Ectodermal cell (in vitro differentiated cells): ENCODE data around the gene HUWE1.
"Not testable (repeated sequence)": the region's sequence is repeated elsewhere in the genome, so short reads cannot be mapped to it uniquely, and the experiment has no call there.

Source experiments
- H3K27ac ChIP-seq: 2 replicates; pipeline ENCODE4 v1.7.0; 2013; ENCODE audit warnings: mild to moderate bottlenecking, low read depth, low read length; ENCODE audit not compliant: insufficient read depth, poor library complexity, severe bottlenecking
- H3K27me3 ChIP-seq: 2 replicates; pipeline ENCODE4 v1.7.0; 2013; ENCODE audit warnings: mild to moderate bottlenecking, low read length; ENCODE audit not compliant: insufficient read depth, control insufficient read depth, poor library complexity, severe bottlenecking
- H3K36me3 ChIP-seq: one replicate; pipeline ENCODE4 v1.7.0; 2013; ENCODE audit warnings: low read length; ENCODE audit not compliant: control insufficient read depth, insufficient read depth
- H3K4me1 ChIP-seq: one replicate; pipeline ENCODE4 v1.7.0; 2013; ENCODE audit warnings: low read length; ENCODE audit not compliant: control insufficient read depth, insufficient read depth
- H3K4me3 ChIP-seq: 2 replicates; pipeline ENCODE4 v1.7.0; 2013; ENCODE audit warnings: low read depth, low read length, control low read depth; ENCODE audit not compliant: insufficient read depth
- H3K9me3 ChIP-seq: 2 replicates; pipeline ENCODE4 v1.7.0; 2013; ENCODE audit warnings: mild to moderate bottlenecking, low read length, moderate library complexity; ENCODE audit not compliant: control insufficient read depth
- WGBS, 2 experiments: methylation state at CpG; one replicate each; pipeline ENCODE4 v1.1.7; 2013; ENCODE audit warnings: missing lambda C conversion rate in 2 of 2; 5-methylcytosine and 5-hydroxymethylcytosine counted together

Gene HUWE1

GRCh38 chrX:53547668-53548067, 138.9 kb downstream of the HUWE1 start:
- H3K4me1 ChIP-seq: no peaks in the 10 kb centered on the region

DNA sequence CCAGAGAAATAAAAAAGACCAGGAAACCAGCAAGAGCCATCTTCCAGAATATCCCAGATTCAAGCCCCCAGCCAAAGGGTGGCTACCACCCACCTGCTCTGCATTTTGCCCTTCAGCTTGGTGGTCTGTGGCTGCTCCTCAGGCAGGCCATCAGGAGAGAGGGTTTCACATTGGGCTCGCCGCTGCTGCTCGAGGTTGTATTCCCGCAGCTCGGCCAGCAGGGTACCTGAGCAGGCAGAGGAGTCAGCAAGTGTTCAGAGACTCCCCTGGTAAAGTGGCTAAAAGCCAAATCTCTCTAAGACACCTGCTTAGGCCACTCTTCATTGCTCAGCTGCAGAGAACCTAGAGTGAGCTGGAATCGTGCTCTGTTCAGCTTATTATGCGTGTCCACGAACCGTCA, 141.6 kb downstream of the HUWE1 start:
- Histone ChIP-seq H3K36me3 (peaks cover 32% of the 10 kb centered on the region), H3K4me1 (no peaks in the 10 kb centered on the region), H3K27ac (no peak overlapping the region), H3K4me3 (no peak overlapping the region), H3K9me3 (no peaks in the 10 kb centered on the region), H3K27me3 (no peaks in the 10 kb centered on the region)
- 91 to 95% methylated on average over 9 of the region's 9 CpGs for WGBS, 2 experiments

More at GRCh38 chrX:53547668-53548067, 138.9 kb downstream of the HUWE1 start:
- Histone ChIP-seq H3K36me3 (peaks cover 48% of the 10 kb centered on the region), H3K4me3 (no peak overlapping the region), H3K9me3 (no peaks in the 10 kb centered on the region), H3K27me3 (no peaks in the 10 kb centered on the region), H3K27ac (no peak overlapping the region)
- WGBS, 2 experiments: 95 to 96% methylated on average over 12 of the region's 12 CpGs

DNA sequence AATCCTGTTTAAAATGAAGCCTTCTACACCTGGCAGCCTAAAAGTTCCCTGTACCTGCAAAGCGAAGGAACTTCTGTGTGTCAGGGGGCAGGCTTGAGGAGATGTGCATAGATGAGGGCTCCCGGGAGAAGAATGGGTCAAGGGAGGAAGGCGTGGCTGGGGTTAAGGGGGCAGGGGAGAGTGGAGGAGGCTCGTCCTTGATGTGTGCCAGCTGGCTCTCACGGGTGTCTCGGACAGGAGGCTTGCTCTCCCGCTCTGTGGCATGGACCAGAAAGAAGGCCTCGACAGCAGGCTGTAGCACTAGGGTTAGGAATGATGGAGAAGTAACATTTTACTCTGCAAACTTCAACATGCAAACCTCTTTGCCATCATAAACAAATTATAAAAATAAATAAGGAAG, 147.7 kb downstream of the HUWE1 start:
- H3K27me3 ChIP-seq: no peaks in the 10 kb centered on the region
- no peak overlapping the region for H3K27ac ChIP-seq
- no peak overlapping the region for H3K4me3 ChIP-seq
- no peaks in the 10 kb centered on the region for H3K4me1 ChIP-seq
- peaks cover 33% of the 10 kb centered on the region for H3K36me3 ChIP-seq
- 96 to 100% methylated on average over 6 to 7 of the region's 8 CpGs for WGBS, 2 experiments
- H3K9me3 ChIP-seq: no peaks in the 10 kb centered on the region

GRCh38 chrX:53531255-53531966, 155.1 kb downstream of the HUWE1 start:
- not testable (repeated sequence) for H3K4me1 ChIP-seq, H3K27me3 ChIP-seq, H3K9me3 ChIP-seq, H3K4me3 ChIP-seq, H3K36me3 ChIP-seq, H3K27ac ChIP-seq
- 91 to 92% methylated on average over 21 of the region's 21 CpGs for WGBS, 2 experiments

GRCh38 chrX:53526999-53527398, 159.5 kb downstream of the HUWE1 start:
- no peaks in the 10 kb centered on the region for H3K36me3 ChIP-seq
- no peaks in the 10 kb centered on the region for H3K4me1 ChIP-seq
- no peak overlapping the region for H3K27ac ChIP-seq
- no peak overlapping the region for H3K4me3 ChIP-seq
- no peaks in the 10 kb centered on the region for H3K9me3 ChIP-seq
- no peaks in the 10 kb centered on the region for H3K27me3 ChIP-seq

DNA sequence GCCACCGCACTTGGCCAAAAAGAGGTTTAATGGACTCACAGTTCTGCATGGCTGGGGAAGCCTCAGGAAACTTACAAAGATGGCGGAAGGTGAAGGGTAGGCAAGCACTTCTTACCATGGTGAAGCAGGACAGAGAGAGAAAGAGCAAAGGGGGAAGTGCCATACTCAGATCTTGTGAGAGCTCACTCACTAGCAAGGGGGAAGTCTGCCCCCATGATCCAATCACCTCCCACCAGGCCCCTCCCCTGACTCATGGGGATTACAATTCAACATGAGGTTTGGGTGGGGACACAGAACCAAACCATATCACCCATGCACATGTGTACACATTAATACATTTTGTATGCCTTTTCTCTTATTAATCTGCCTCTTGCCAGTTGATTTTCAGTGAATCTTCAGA, 175.2 kb downstream of the HUWE1 start:
- Histone ChIP-seq H3K9me3 (no peaks in the 10 kb centered on the region), H3K36me3 (no peaks in the 10 kb centered on the region), H3K27me3 (no peaks in the 10 kb centered on the region), H3K4me3 (no peak overlapping the region), H3K27ac (no peak overlapping the region), H3K4me1 (no peaks in the 10 kb centered on the region)
- 91 to 98% methylated on average over 2 of the region's 2 CpGs for WGBS, 2 experiments

- WGBS, 2 experiments: 95 to 97% methylated on average over 17 to 25 of the region's 28 CpGs
- H3K9me3 ChIP-seq, H3K36me3 ChIP-seq, H3K4me3 ChIP-seq, H3K27ac ChIP-seq, H3K4me1 ChIP-seq, H3K27me3 ChIP-seq: not testable (repeated sequence)
These were observed 182.5 kb downstream of the HUWE1 start for GRCh38 chrX:53504035-53504434.

GRCh38 chrX:53494436-53494835, 192.1 kb downstream of the HUWE1 start:
- no peak overlapping the region for H3K27ac ChIP-seq

DNA sequence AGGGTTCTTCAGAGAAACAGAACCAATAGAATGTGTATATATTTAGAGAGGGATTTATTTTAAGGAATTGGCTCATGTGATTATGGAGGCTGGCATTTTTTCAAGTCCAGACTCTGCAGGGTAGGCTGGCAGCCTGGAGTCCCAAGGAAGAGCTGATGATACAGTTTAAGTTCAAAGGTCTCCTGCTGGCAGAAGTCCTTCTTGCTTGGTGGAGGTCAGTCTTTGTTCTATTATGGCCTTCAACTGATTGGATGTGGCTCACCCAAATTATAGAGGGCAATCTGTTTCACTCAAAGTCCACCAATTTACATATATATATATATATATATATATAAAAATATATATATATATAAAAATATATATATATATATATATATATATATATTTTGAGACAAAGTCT, 200.2 kb downstream of the HUWE1 start:
- H3K4me1 ChIP-seq: no peaks in the 10 kb centered on the region
- no peaks in the 10 kb centered on the region for H3K36me3 ChIP-seq
- no peaks in the 10 kb centered on the region for H3K9me3 ChIP-seq

More at GRCh38 chrX:53494436-53494835, 192.1 kb downstream of the HUWE1 start:
- Histone ChIP-seq H3K9me3 (no peaks in the 10 kb centered on the region), H3K4me3 (no peak overlapping the region), H3K36me3 (no peaks in the 10 kb centered on the region), H3K27me3 (no peaks in the 10 kb centered on the region), H3K4me1 (no peaks in the 10 kb centered on the region)

GRCh38 chrX:53483838-53484405, 202.6 kb downstream of the HUWE1 start:
- 91 to 94% methylated on average over 2 of the region's 2 CpGs for WGBS, 2 experiments
- Histone ChIP-seq H3K4me3 (no peak overlapping the region), H3K9me3 (no peaks in the 10 kb centered on the region), H3K36me3 (no peaks in the 10 kb centered on the region), H3K4me1 (no peaks in the 10 kb centered on the region), H3K27ac (no peak overlapping the region), H3K27me3 (no peaks in the 10 kb centered on the region)

More for the DNA sequence above, 200.2 kb downstream of the HUWE1 start:
- Histone ChIP-seq H3K27ac (no peak overlapping the region), H3K4me3 (no peak overlapping the region), H3K27me3 (no peaks in the 10 kb centered on the region)
